Measurements from ENCODE around the gene SCIN. TPM values are rescaled to one million over a fixed set of nuclear protein-coding genes. Genes with fewer than 3 reads are reported as not detected.

SCIN gene
- total RNA-seq, 1 donor from 2014 or later = 14.7 TPM

DNA sequence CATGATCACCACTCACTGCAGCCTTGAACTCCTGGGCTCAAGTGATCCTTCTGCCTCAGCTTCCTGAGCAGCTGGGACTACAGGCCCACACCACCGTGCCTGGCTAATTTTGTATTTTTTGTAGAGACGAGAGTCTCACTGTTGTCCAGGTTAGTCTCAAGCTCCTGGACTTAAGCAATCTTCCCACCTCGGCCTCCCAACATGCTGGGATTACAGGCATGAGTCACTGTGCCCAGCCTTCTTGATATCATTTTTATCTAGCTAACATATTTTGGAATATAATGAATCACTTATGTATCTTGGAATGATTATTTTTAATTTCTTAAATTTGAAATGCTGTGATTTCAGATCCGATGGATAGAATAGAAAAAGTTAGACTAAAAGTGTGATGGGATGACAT lies 135.4 kb downstream of the SCIN start:
- Histone ChIP-seq H3K4me3 (ENCODE audit: low read depth, low read length) (no peak overlapping the region), H3K27me3 (ENCODE audit: control insufficient read depth, insufficient read depth, low read length) (no peaks in the 10 kb centered on the region), H3K36me3 (ENCODE audit: control insufficient read depth, insufficient read depth, low read length) (no peaks in the 10 kb centered on the region)
- DNase-seq (ENCODE audit: low read depth) = no peak
- TF ChIP-seq, protein P1, sequence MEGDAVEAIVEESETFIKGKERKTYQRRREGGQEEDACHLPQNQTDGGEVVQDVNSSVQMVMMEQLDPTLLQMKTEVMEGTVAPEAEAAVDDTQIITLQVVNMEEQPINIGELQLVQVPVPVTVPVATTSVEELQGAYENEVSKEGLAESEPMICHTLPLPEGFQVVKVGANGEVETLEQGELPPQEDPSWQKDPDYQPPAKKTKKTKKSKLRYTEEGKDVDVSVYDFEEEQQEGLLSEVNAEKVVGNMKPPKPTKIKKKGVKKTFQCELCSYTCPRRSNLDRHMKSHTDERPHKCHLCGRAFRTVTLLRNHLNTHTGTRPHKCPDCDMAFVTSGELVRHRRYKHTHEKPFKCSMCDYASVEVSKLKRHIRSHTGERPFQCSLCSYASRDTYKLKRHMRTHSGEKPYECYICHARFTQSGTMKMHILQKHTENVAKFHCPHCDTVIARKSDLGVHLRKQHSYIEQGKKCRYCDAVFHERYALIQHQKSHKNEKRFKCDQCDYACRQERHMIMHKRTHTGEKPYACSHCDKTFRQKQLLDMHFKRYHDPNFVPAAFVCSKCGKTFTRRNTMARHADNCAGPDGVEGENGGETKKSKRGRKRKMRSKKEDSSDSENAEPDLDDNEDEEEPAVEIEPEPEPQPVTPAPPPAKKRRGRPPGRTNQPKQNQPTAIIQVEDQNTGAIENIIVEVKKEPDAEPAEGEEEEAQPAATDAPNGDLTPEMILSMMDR (IDR thresholded peaks at IDR 0.05; ENCODE audit: insufficient read depth, low read length, poor library complexity, severe bottlenecking) = no peak

DNA sequence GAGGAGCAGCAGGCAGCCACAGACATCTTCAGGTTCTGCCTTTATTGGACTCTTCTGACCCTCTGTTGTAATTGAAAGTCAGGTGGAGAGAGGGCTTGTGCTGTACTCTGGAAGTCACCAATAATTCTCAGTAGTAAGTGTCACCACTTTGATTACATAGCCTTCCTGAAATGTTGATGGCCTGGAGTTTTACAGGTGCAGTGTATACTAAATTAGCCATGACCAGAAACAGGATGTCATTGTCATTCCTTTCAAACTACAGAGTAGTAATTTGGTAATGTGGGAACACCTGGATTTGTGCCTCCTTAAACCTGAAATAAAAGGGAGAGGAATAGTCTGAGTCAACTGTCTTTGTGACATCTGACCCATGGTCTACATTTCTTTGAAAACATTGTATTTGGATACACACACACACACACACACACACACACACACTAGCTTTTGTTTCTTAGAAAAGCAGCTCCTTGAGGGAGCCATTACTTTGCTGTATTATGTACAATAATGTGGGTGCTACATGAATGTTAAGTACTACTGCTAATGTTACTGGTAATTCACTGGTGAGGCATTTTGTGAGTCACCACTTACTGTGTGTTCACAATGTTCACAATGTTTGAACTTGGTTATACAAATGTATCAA lies 136.5 kb downstream of the SCIN start:
- Histone ChIP-seq H3K4me3 (ENCODE audit: low read depth, low read length) (no peak overlapping the region), H3K36me3 (ENCODE audit: control insufficient read depth, insufficient read depth, low read length) (no peaks in the 10 kb centered on the region), H3K27me3 (ENCODE audit: control insufficient read depth, insufficient read depth, low read length) (no peaks in the 10 kb centered on the region)
- DNase-seq (ENCODE audit: low read depth) = no peak
- TF ChIP-seq, protein P1 (IDR thresholded peaks at IDR 0.05; ENCODE audit: insufficient read depth, low read length, poor library complexity, severe bottlenecking) = no peak

DNA sequence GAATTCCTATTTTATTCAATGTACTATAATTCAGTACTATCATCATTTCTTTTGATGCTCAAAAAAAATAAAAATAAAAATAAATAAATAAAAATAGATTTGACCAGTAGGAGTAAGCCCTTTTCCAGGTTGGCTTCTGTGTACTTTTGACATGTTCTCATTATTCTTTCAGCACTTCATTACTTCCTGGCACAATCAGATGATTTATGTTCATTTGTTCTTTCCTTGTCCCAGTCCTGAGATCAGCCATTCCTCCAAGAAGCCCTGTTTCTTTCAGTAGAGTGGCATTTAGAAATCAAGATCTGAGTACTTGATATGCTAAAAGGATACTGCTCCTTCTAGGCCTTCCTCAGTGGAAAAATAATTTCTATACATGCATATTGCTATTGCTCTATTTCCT lies 137.8 kb downstream of the SCIN start:
- TF ChIP-seq, protein P1 (IDR thresholded peaks at IDR 0.05; ENCODE audit: insufficient read depth, low read length, poor library complexity, severe bottlenecking) = no peak
- H3K4me3 ChIP-seq (ENCODE audit: low read depth, low read length) = no peak overlapping the region
- no peak for DNase-seq (ENCODE audit: low read depth)
- H3K36me3 ChIP-seq (ENCODE audit: control insufficient read depth, insufficient read depth, low read length) = no peaks in the 10 kb centered on the region
- no peaks in the 10 kb centered on the region for H3K27me3 ChIP-seq (ENCODE audit: control insufficient read depth, insufficient read depth, low read length)

Other genes with a start within 250 kb of the SCIN start
- 1.4 and 3.3 TPM in 2 replicates for gene VWDE, start 166.9 kb upstream of the SCIN start, total RNA-seq
- 18.6 and 22.8 TPM in 2 replicates for gene ARL4A, start 116.9 kb downstream of the SCIN start, total RNA-seq

Data from kidney epithelial cell (primary cell).